CD4-positive, CD25-positive, alpha-beta regulatory T cell (primary cell): ENCODE measurements around the gene CPLANE1. TPM values are rescaled to one million over a fixed set of nuclear protein-coding genes. Genes with fewer than 3 reads are reported as not detected.
A peak's percentile ranks its signal among the peaks of the same experiment; 100 is the strongest.

ENCODE experiments used
- ATAC-seq, 2 donors: fragments of 150-1000 bp; cut with Tn5 transposase; one replicate each; pipeline ENCODE4 v1.10.0; 2021; ENCODE audit warnings: low read depth in 2 of 2, moderate number of reproducible peaks in 2 of 2, moderate library complexity in 1 of 2
- DNase-seq, 3 donors: peaks; one replicate each; pipeline versions ENCODE4 v3.0.0 to v3.0.0-alpha.2; 2012 to 2022; ENCODE audit warnings: mixed read lengths in 1 of 3
- H3K27ac ChIP-seq: one replicate; pipeline ENCODE4 v1.7.0; 2013; ENCODE audit warnings: mild to moderate bottlenecking, low read length; ENCODE audit not compliant: insufficient read depth, poor library complexity, severe bottlenecking
- H3K27me3 ChIP-seq: one replicate; pipeline ENCODE4 v1.7.0; 2013; ENCODE audit warnings: low read length; ENCODE audit not compliant: control insufficient read depth, insufficient read depth
- H3K36me3 ChIP-seq: one replicate; pipeline ENCODE4 v1.7.0; 2013; ENCODE audit warnings: mild to moderate bottlenecking, low read length, moderate library complexity; ENCODE audit not compliant: control insufficient read depth, insufficient read depth
- H3K4me1 ChIP-seq: 2 replicates; pipeline ENCODE4 v1.7.0; 2013; ENCODE audit warnings: mild to moderate bottlenecking, low read length; ENCODE audit not compliant: insufficient read depth, control insufficient read depth, poor library complexity, severe bottlenecking
- H3K4me3 ChIP-seq: one replicate; pipeline ENCODE4 v1.7.0; 2013; ENCODE audit warnings: low read depth, mild to moderate bottlenecking, low read length, moderate library complexity
- H3K9me3 ChIP-seq, 2 experiments: 1 replicate in 1 of 2; 2 replicates in 1 of 2; pipeline ENCODE4 v1.7.0; 2013; ENCODE audit warnings: low read length in 2 of 2, mild to moderate bottlenecking in 1 of 2, moderate library complexity in 1 of 2; ENCODE audit not compliant: control insufficient read depth in 2 of 2
- H3K27ac Mint-ChIP-seq, 3 donors: one replicate each; pipeline ENCODE4 v1.8.0; 2020 to 2022; ENCODE audit warnings: mild to moderate bottlenecking in 3 of 3, mixed read lengths in 3 of 3, moderate library complexity in 2 of 3
- H3K27me3 Mint-ChIP-seq: one replicate; pipeline ENCODE4 v1.8.0; 2022; ENCODE audit warnings: mild to moderate bottlenecking, mixed read lengths
- H3K36me3 Mint-ChIP-seq: one replicate; pipeline ENCODE4 v1.8.0; 2020; ENCODE audit warnings: mixed read lengths
- H3K4me1 Mint-ChIP-seq, 4 donors: one replicate each; pipeline ENCODE4 v1.8.0; 2020 to 2022; ENCODE audit warnings: mixed read lengths in 4 of 4, mild to moderate bottlenecking in 1 of 4
- H3K4me3 Mint-ChIP-seq, 4 donors: one replicate each; pipeline ENCODE4 v1.8.0; 2020 to 2022; ENCODE audit warnings: mild to moderate bottlenecking in 4 of 4, mixed read lengths in 4 of 4, moderate library complexity in 3 of 4
- H3K9me3 Mint-ChIP-seq, 7 donors: one replicate each; pipeline ENCODE4 v1.8.0; 2020 to 2022; ENCODE audit warnings: mixed read lengths in 7 of 7, mild to moderate bottlenecking in 3 of 7, moderate library complexity in 2 of 7
- polyA plus RNA-seq, 4 donors: library from polyadenylated mRNA; unstranded; fragments of 300-500 nt; fragmentation: Illumina TruSeq; gene quantifications; one replicate each; pipeline ENCODE4 v1.2.3, GENCODE V29; 2021
- total RNA-seq: library from RNA; stranded (reverse); gene quantifications from one replicate; pipeline ENCODE4 v1.2.3, GENCODE V29; 2022

The CPLANE1 gene
- total and polyA plus RNA-seq, 5 donors from 2014 or later = 0.18 to 2.8 (median 0.94) TPM

DNA sequence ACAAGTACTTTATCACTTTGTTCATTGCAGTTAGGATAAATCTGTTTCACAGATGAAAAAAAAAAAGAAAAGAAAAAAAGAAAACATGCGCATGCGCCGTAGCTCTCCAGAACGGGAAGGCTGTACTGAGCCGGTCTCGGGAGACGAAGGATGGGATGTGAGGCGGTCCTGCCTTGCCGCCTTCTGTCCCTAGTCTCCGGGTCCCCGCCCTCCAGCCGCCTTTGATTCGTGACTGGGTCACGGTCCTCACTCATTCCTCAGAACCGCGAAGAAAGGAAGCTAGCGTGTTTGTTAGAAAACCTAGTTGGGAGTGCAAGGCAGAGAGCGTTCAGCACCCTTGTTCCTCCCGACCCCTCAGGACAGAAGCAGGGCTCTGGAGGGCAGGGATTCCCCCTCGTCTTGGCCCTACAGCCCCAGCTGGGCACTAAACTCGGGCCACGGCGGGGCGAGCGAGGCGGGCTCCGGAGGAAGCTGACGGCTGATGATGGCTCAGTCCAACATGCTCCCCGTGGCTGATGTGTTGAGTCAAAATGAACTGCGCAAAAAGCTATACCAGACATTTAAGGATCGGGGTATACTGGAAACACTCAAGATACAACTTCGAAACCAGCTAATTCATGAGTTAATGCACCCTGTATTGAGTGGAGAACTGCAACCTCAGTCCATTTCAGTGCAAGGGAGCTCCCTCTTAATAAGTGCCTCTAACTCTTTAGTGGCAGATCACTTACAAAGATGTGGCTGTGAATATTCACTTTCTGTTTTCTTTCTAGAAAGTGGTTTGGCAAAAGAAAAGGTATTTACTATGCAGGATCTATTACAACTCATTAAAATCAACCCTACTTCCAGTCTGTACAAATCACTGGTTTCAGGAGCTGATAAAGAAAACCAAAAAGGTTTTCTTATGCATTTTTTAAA lies 40.0 kb downstream of the CPLANE1 start:
- H3K36me3 ChIP-seq = no peaks in the 10 kb centered on the region
- Mint-ChIP-seq H3K27ac (peak overlapping the region in 2 of 3 donors; percentile 53 to 88), H3K27me3 (no peaks in the 10 kb centered on the region), H3K4me1 (peaks cover 0 to 6% (median 2%) of the 10 kb centered on the region in 4 donors), H3K36me3 (peaks cover 4% of the 10 kb centered on the region), H3K4me3 (peak overlapping the region; percentile 41 to 90 (median 82)), H3K9me3 (peaks cover 0 to 2% (median 0%) of the 10 kb centered on the region in 7 donors)
- H3K4me3 ChIP-seq = peak overlapping the region; percentile 55
- no peak overlapping the region for H3K27ac ChIP-seq
- ATAC-seq (peak; percentile 31 to 34), DNase-seq (peak; percentile 6 to 13 (median 9))
- H3K4me1 ChIP-seq = no peaks in the 10 kb centered on the region
- no peaks in the 10 kb centered on the region for H3K9me3 ChIP-seq
- no peaks in the 10 kb centered on the region for H3K27me3 ChIP-seq

DNA sequence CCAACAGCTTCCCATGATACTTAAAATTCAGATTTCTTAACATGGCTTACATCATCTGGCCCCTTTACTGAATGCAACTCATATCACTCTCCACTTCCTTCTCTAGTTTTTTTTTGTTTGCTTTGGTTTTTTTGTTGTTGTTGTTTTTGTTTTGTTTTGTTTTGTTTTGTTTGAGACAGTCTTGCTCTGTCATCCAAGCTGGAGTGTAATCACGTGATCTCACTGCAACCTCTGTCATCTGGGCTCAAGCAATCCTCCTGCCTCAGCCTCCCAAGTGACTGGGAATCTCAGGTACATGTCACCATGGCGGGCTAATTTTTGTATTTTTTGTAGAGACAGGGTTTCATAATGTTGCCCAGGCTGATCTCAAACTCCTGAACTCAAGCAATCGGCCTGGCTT lies 41.4 kb downstream of the CPLANE1 start:
- H3K27ac Mint-ChIP-seq = no peak overlapping the region
- H3K27ac ChIP-seq = no peak overlapping the region
- H3K27me3 Mint-ChIP-seq = no peaks in the 10 kb centered on the region

DNA sequence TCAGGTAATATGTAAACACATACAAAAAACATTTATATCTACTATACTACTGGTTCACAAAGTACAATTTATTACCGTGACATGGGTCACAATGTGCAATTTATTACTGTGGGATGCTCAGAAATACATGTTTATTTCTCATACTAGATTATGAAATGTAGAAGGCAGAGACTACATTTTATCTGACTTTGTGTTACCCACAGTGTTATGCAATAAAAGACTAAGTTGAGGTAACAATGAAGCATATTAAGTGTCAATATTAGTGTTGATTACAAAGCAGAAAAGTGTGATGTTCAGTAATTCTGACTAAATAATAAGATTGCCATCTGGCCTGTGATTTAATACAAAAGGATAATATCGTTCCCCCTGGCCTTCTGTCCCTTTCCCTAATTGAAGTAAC lies 42.4 kb downstream of the CPLANE1 start:
- Mint-ChIP-seq H3K36me3 (peaks cover 4% of the 10 kb centered on the region), H3K27ac (no peak overlapping the region), H3K27me3 (no peaks in the 10 kb centered on the region), H3K4me3 (no peak overlapping the region), H3K4me1 (peaks cover 0 to 6% (median 1%) of the 10 kb centered on the region in 4 donors), H3K9me3 (peaks cover 0 to 2% (median 0%) of the 10 kb centered on the region in 7 donors)
- H3K4me1 ChIP-seq = no peaks in the 10 kb centered on the region
- H3K36me3 ChIP-seq = no peaks in the 10 kb centered on the region
- no peak overlapping the region for H3K27ac ChIP-seq
- no peaks in the 10 kb centered on the region for H3K9me3 ChIP-seq
- H3K4me3 ChIP-seq = no peak overlapping the region
- H3K27me3 ChIP-seq = no peaks in the 10 kb centered on the region
- DNase-seq (no peak), ATAC-seq (no peak)

More for the DNA sequence above, 41.4 kb downstream of the CPLANE1 start:
- peaks cover 0 to 6% (median 1%) of the 10 kb centered on the region in 4 donors for H3K4me1 Mint-ChIP-seq
- Histone ChIP-seq H3K27me3 (no peaks in the 10 kb centered on the region), H3K4me3 (no peak overlapping the region), H3K9me3 (no peaks in the 10 kb centered on the region), H3K36me3 (no peaks in the 10 kb centered on the region), H3K4me1 (no peaks in the 10 kb centered on the region)
- H3K9me3 Mint-ChIP-seq = peaks cover 0 to 2% (median 0%) of the 10 kb centered on the region in 7 donors
- no peak for ATAC-seq
- DNase-seq = no peak
- H3K4me3 Mint-ChIP-seq = no peak overlapping the region
- H3K36me3 Mint-ChIP-seq = peaks cover 4% of the 10 kb centered on the region

DNA sequence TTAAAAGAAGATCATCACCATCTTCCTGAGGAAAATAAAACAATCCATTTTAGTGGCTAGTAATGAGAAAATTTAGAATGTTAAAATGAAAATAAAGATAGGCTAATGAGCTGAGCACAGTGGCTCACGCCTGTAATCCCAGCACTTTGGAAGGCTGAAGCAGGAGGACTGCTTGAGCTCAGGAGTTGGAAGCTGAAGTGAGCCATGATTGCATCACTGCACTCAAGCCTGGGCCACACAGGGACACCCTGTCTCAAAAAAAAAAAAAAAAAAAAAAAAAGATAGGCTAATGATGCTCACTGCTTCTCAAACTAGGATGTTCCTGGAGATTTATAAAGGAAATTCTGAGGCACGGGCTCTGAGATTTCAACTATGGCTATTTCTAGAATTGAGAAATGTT lies 50.3 kb downstream of the CPLANE1 start:
- no peaks in the 10 kb centered on the region for H3K36me3 ChIP-seq
- Mint-ChIP-seq H3K27ac (peak overlapping the region in 1 of 3 donors; percentile 81), H3K4me1 (peaks cover 11 to 21% (median 13%) of the 10 kb centered on the region in 4 donors), H3K36me3 (no peaks in the 10 kb centered on the region), H3K27me3 (no peaks in the 10 kb centered on the region), H3K4me3 (peak overlapping the region in 3 of 4 donors; percentile 4 to 60 (median 22)), H3K9me3 (peaks cover 0 to 2% (median 0%) of the 10 kb centered on the region in 7 donors)
- no peak overlapping the region for H3K27ac ChIP-seq
- no peak overlapping the region for H3K4me3 ChIP-seq
- DNase-seq (no peak), ATAC-seq (no peak)
- H3K9me3 ChIP-seq = no peaks in the 10 kb centered on the region
- H3K4me1 ChIP-seq = peaks cover 11% of the 10 kb centered on the region
- H3K27me3 ChIP-seq = no peaks in the 10 kb centered on the region

DNA sequence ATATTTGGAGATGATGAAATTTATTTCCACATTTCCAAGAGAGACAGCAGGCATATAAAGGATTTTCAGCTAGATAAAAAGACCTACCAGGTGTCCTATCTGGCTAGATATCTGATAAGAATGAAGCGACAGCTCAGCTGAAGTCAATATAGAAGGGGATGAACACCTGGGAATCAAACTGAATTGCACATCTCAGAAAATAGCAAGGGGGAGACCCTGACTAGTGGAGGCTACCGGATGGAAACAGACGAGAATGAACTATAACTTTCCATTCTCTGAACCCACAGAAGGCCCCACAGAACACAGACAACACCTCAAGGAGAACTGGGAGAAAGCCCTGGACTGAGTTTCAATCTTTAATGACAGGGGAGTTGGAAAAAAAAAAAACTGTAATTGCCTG lies 51.1 kb downstream of the CPLANE1 start:
- peaks cover 0 to 2% (median 0%) of the 10 kb centered on the region in 7 donors for H3K9me3 Mint-ChIP-seq
- ATAC-seq (peak in 1 of 2 donors; percentile 39), DNase-seq (peak in 1 of 3 donors; percentile 28)
- no peaks in the 10 kb centered on the region for H3K27me3 ChIP-seq
- H3K4me1 Mint-ChIP-seq = peaks cover 11 to 21% (median 13%) of the 10 kb centered on the region in 4 donors
- no peaks in the 10 kb centered on the region for H3K36me3 Mint-ChIP-seq
- peak overlapping the region; percentile 31 for H3K27ac ChIP-seq
- peak overlapping the region; percentile 81 to 89 (median 88) for H3K27ac Mint-ChIP-seq
- H3K4me3 ChIP-seq = peak overlapping the region; percentile 80
- H3K4me3 Mint-ChIP-seq = peak overlapping the region; percentile 60 to 91 (median 84)
- H3K27me3 Mint-ChIP-seq = no peaks in the 10 kb centered on the region
- H3K9me3 ChIP-seq = no peaks in the 10 kb centered on the region
- H3K4me1 ChIP-seq = peaks cover 11% of the 10 kb centered on the region
- H3K36me3 ChIP-seq = no peaks in the 10 kb centered on the region

DNA sequence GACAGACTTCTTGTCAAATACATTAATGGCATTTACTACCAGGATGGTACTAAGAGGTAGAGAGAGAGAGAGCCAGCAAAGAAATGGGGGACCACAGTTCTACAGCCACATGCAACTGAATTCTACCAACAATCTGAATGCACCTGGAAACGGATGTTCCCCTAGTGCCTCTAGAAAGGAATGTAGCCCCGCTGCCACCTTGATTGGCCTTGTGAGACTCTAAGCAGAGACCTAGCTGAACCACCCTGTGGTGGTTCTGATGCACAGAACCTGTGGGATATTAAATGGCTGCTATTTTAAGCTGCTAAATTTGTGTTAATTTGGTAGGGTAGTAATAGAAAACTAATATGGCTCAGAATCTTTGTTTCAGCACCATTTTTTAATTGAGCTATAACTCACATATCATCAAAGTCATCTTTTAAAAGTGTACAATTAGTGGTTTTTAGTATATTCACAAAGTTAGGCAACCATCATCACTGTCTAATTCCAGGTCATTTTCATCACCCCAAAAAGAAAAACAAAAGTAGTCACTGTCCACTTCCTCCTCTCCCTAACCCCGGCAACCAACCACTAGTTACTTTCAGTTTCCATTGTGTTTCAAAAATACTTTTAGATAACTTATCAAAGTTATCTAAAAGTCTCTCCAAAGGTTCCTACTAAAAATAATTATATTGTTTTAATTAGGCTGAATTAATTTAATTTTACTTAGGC lies 51.7 kb downstream of the CPLANE1 start:
- H3K27me3 ChIP-seq = no peaks in the 10 kb centered on the region
- H3K27me3 Mint-ChIP-seq = no peaks in the 10 kb centered on the region
- H3K27ac ChIP-seq = peak overlapping the region; percentile 31
- no peaks in the 10 kb centered on the region for H3K9me3 ChIP-seq
- H3K27ac Mint-ChIP-seq = peak overlapping the region; percentile 88 to 97 (median 88)
- ATAC-seq = peak; percentile 58 to 67
- H3K9me3 Mint-ChIP-seq = peaks cover 0 to 2% (median 0%) of the 10 kb centered on the region in 7 donors
- H3K36me3 Mint-ChIP-seq = no peaks in the 10 kb centered on the region
- H3K4me3 Mint-ChIP-seq = peak overlapping the region; percentile 60 to 91 (median 84)
- H3K4me3 ChIP-seq = peak overlapping the region; percentile 80
- peaks cover 11% of the 10 kb centered on the region for H3K4me1 ChIP-seq
- peak in 2 of 3 donors; percentile 19 to 74 for DNase-seq
- peaks cover 11 to 21% (median 13%) of the 10 kb centered on the region in 4 donors for H3K4me1 Mint-ChIP-seq
- H3K36me3 ChIP-seq = no peaks in the 10 kb centered on the region

DNA sequence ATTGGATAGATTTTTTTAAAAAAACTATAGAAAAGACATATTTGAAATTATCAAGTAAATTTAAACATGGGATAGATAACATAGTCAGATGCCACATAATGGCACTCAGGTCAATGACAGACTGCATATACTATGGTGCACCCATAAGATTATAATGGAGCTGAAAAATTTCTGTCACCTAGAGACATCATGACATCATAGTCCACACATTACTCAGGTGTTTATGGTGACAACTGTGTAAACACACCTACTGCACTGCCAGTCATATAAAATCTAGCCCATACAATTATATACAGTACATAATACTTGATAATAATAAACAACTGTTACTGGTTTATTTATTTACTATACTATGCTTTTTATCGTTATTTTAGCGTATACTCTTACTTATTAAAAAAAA lies 58.6 kb downstream of the CPLANE1 start:
- H3K27ac Mint-ChIP-seq = no peak overlapping the region
- Histone ChIP-seq H3K4me3 (no peak overlapping the region), H3K36me3 (no peaks in the 10 kb centered on the region), H3K27ac (no peak overlapping the region), H3K9me3 (no peaks in the 10 kb centered on the region), H3K27me3 (no peaks in the 10 kb centered on the region), H3K4me1 (no peaks in the 10 kb centered on the region)
- no peaks in the 10 kb centered on the region for H3K27me3 Mint-ChIP-seq
- no peak overlapping the region for H3K4me3 Mint-ChIP-seq
- peaks cover 4% of the 10 kb centered on the region for H3K36me3 Mint-ChIP-seq
- H3K4me1 Mint-ChIP-seq = no peaks in the 10 kb centered on the region
- H3K9me3 Mint-ChIP-seq = peaks cover 0 to 2% (median 0%) of the 10 kb centered on the region in 7 donors
- no peak for ATAC-seq
- DNase-seq = no peak
